ENCODE results near the gene SPATA6.

DNA sequence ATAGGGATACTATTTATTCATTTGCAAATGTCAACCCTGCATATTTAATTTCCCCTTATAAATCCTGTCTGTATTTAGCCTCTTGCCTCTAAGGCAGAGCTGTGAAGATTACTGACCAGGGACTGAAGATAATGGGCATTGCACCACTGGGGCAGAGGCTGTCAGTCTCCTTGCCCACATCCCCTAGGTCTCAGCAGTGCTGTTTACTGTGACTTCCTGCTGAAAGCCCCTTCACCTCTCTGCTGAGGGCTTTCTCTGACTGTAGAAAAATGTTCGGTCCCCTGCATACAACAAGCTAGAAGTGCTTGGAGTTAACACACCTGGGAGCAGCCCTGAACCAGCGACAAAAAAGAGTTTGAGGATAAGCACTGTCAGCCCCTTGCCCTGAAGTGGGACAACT lies 220.7 kb downstream of the SPATA6 start:
- TF ChIP-seq HNF4G (IDR thresholded peaks at IDR 0.05) (no peak), RAD21 (IDR thresholded peaks at IDR 0.05) (no peak)
- TF ChIP-seq, protein P1, sequence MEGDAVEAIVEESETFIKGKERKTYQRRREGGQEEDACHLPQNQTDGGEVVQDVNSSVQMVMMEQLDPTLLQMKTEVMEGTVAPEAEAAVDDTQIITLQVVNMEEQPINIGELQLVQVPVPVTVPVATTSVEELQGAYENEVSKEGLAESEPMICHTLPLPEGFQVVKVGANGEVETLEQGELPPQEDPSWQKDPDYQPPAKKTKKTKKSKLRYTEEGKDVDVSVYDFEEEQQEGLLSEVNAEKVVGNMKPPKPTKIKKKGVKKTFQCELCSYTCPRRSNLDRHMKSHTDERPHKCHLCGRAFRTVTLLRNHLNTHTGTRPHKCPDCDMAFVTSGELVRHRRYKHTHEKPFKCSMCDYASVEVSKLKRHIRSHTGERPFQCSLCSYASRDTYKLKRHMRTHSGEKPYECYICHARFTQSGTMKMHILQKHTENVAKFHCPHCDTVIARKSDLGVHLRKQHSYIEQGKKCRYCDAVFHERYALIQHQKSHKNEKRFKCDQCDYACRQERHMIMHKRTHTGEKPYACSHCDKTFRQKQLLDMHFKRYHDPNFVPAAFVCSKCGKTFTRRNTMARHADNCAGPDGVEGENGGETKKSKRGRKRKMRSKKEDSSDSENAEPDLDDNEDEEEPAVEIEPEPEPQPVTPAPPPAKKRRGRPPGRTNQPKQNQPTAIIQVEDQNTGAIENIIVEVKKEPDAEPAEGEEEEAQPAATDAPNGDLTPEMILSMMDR (IDR thresholded peaks at IDR 0.05; ENCODE audit: low read depth, low read length, missing input control) = no peak
- TF ChIP-seq, protein P2, sequence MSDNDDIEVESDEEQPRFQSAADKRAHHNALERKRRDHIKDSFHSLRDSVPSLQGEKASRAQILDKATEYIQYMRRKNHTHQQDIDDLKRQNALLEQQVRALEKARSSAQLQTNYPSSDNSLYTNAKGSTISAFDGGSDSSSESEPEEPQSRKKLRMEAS (IDR thresholded peaks at IDR 0.05) = no peak

All from liver (tissue), 3 donors.